Endothelial cell (in vitro differentiated cells): ENCODE measurements around the gene USP38. TPM values are rescaled to one million over a fixed set of nuclear protein-coding genes. Genes with fewer than 3 reads are reported as not detected.

Source experiments
- DNase-seq: peaks from one replicate; pipeline ENCODE4 v3.0.0; 2021; ENCODE audit warnings: low spot score
- H3K27ac Mint-ChIP-seq: one replicate; pipeline ENCODE4 v1.8.0; 2021; ENCODE audit warnings: mixed read lengths, inconsistent platforms; ENCODE audit not compliant: unreplicated experiment
- H3K27me3 Mint-ChIP-seq: one replicate; pipeline ENCODE4 v1.8.0; 2021; ENCODE audit warnings: mild to moderate bottlenecking, moderate library complexity, mixed read lengths, inconsistent platforms; ENCODE audit not compliant: unreplicated experiment
- H3K36me3 Mint-ChIP-seq: one replicate; pipeline ENCODE4 v1.8.0; 2021; ENCODE audit warnings: mild to moderate bottlenecking, low read depth, mixed read lengths, inconsistent platforms; ENCODE audit not compliant: unreplicated experiment
- H3K4me1 Mint-ChIP-seq: one replicate; pipeline ENCODE4 v1.8.0; 2021; ENCODE audit warnings: mild to moderate bottlenecking, mixed read lengths, inconsistent platforms; ENCODE audit not compliant: unreplicated experiment
- H3K4me3 Mint-ChIP-seq: one replicate; pipeline ENCODE4 v1.8.0; 2021; ENCODE audit warnings: mild to moderate bottlenecking, mixed read lengths, inconsistent platforms; ENCODE audit not compliant: unreplicated experiment
- H3K9me3 Mint-ChIP-seq: one replicate; pipeline ENCODE4 v1.8.0; 2021; ENCODE audit warnings: mixed read lengths, inconsistent platforms; ENCODE audit not compliant: unreplicated experiment
- long read RNA-seq: library from polyadenylated mRNA; unstranded; transcript quantifications from one replicate; pipeline ENCODE4 v2.0.0, GENCODE V29; 2020; ENCODE audit not compliant: unreplicated experiment
- total RNA-seq: library from RNA; stranded (reverse); fragmentation: NEBNext Ultra II Directional; extraction: Animal tissue kit (Norgen Biotek cat#: 25700); gene quantifications from one replicate; pipeline ENCODE4 v1.2.1, GENCODE V29; 2021; ENCODE audit not compliant: unreplicated experiment
- TF ChIP-seq, protein P1 (sequence below): fragments of 200-600 bp; sonication (generic); IDR thresholded peaks from one replicate; pipeline ENCODE4 v1.5.0; 2021; ENCODE audit warnings: antibody characterized with exemption; ENCODE audit not compliant: unreplicated experiment

The USP38 gene
- total RNA-seq = 19.4 TPM
- long read RNA-seq = 0 reads

- Mint-ChIP-seq H3K27ac (peak within 1 kb of the TSS; percentile 93), H3K27me3 (peaks cover 11% of the 10 kb centered on the region), H3K36me3 (no peaks in the 10 kb centered on the region), H3K9me3 (no peaks in the 10 kb centered on the region), H3K4me1 (peaks cover 34% of the 10 kb centered on the region), H3K4me3 (peak within 1 kb of the TSS; percentile 98)
- TF ChIP-seq, protein P1, sequence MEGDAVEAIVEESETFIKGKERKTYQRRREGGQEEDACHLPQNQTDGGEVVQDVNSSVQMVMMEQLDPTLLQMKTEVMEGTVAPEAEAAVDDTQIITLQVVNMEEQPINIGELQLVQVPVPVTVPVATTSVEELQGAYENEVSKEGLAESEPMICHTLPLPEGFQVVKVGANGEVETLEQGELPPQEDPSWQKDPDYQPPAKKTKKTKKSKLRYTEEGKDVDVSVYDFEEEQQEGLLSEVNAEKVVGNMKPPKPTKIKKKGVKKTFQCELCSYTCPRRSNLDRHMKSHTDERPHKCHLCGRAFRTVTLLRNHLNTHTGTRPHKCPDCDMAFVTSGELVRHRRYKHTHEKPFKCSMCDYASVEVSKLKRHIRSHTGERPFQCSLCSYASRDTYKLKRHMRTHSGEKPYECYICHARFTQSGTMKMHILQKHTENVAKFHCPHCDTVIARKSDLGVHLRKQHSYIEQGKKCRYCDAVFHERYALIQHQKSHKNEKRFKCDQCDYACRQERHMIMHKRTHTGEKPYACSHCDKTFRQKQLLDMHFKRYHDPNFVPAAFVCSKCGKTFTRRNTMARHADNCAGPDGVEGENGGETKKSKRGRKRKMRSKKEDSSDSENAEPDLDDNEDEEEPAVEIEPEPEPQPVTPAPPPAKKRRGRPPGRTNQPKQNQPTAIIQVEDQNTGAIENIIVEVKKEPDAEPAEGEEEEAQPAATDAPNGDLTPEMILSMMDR = no peak
- DNase-seq = peak; percentile 81
Measured at GRCh38 chr4:143184503-143185252, at the start of gene USP38. Gene USP38 (plus strand): TSS chr4:143184917. CDS start chr4:143185451, 534 bp downstream.

DNA sequence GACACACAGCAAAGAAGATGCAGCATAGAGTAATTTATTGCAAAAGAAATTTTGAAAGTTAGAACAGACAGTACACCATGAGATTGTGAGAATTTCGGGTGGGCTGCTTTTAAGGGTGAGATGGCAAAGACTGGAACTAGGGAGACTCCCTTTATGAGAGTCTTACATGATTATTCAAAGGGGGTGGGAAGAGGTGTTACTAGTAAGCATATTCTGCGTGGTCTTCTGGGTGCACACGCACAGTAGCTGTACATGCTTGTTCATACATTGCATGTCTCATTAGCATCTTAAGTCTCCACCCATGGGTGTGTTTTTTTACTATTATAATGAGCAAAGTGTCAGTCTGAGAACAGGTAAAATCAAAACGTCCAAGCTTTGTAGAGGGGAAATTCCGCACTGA, 49.4 kb upstream of the USP38 start:
- no peak for DNase-seq
- TF ChIP-seq, protein P1 = no peak
- no peaks in the 10 kb centered on the region for H3K9me3 Mint-ChIP-seq
- no peaks in the 10 kb centered on the region for H3K4me1 Mint-ChIP-seq
- no peak overlapping the region for H3K4me3 Mint-ChIP-seq
- no peak overlapping the region for H3K27ac Mint-ChIP-seq
- H3K27me3 Mint-ChIP-seq = no peaks in the 10 kb centered on the region
- no peaks in the 10 kb centered on the region for H3K36me3 Mint-ChIP-seq

- Mint-ChIP-seq H3K9me3 (no peaks in the 10 kb centered on the region), H3K27ac (no peak overlapping the region), H3K36me3 (no peaks in the 10 kb centered on the region), H3K4me3 (no peak overlapping the region), H3K27me3 (peaks cover 1% of the 10 kb centered on the region), H3K4me1 (no peaks in the 10 kb centered on the region)
- TF ChIP-seq, protein P1 = no peak
- DNase-seq = no peak
Measured at GRCh38 chr4:143140696-143141095, 44.0 kb upstream of the USP38 start.

GRCh38 chr4:143148521-143148920, 36.2 kb upstream of the USP38 start:
- no peaks in the 10 kb centered on the region for H3K36me3 Mint-ChIP-seq
- no peak for DNase-seq
- H3K27me3 Mint-ChIP-seq = peaks cover 2% of the 10 kb centered on the region
- H3K4me3 Mint-ChIP-seq = no peak overlapping the region
- TF ChIP-seq, protein P1 = no peak
- no peak overlapping the region for H3K27ac Mint-ChIP-seq
- H3K4me1 Mint-ChIP-seq = no peaks in the 10 kb centered on the region
- no peaks in the 10 kb centered on the region for H3K9me3 Mint-ChIP-seq

DNA sequence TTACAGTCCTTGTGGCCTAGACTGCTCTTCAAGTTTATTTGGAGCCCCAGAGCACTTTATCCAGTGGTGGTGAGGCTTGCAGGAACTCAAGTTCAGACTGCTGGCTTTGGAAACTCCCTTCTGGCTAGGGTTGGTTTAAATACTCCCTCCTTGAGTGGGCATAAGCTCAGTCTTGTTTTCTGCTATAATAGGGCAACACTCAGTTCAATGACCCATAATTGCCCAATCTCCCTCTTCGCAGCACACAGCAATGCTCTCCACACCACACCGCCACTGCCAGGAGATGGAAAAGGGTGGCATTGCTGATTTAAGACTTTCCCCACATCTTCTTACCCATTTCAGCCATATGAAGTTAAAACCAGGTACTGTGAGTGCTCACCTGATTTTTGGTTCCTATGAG, 27.9 kb upstream of the USP38 start:
- Mint-ChIP-seq H3K4me3 (no peak overlapping the region), H3K27ac (no peak overlapping the region), H3K27me3 (no peaks in the 10 kb centered on the region), H3K36me3 (no peaks in the 10 kb centered on the region), H3K4me1 (no peaks in the 10 kb centered on the region), H3K9me3 (no peaks in the 10 kb centered on the region)
- no peak for DNase-seq
- TF ChIP-seq, protein P1 = no peak
